HepG2 (cell line): ENCODE results near the gene PLEKHG4B. TPM values are rescaled to one million over a fixed set of nuclear protein-coding genes. Genes with fewer than 3 reads are reported as not detected.
"Not testable (repeated sequence)": the region's sequence is repeated elsewhere in the genome, so short reads cannot be mapped to it uniquely, and the experiment has no call there.

Experiments
- ATAC-seq: fragments of 200-7000 bp; cut with Tn5 transposase; 3 replicates; pipeline ENCODE4 v1.9.1; 2020; ENCODE audit warnings: mild to moderate bottlenecking, moderate library complexity
- BruUV-seq: library from RNA; stranded (reverse); fragments of 400-500 nt; replicated peaks from 2 replicates; lab custom pipeline; 2021; lab: Mats Ljungman, UMichigan
- CTCF ChIA-PET: fragments of 300-600 bp; formaldehyde crosslinking; extraction: SDS; loops from one replicate; lab custom pipeline; 2021; ENCODE audit warnings: low total read pairs, inconsistent platforms, low intra/inter-chr PET ratio; lab: Yijun Ruan, JAX
- POLR2A ChIA-PET: fragments of 350-600 bp; sonication (Branson Sonifier 250); formaldehyde crosslinking; loops from one replicate; lab custom pipeline; 2020; ENCODE audit warnings: antibody characterized with exemption, inconsistent platforms; lab: Yijun Ruan, JAX
- DNase-seq: peaks from one replicate; pipeline ENCODE4 v3.0.0-alpha.2; 2015; ENCODE audit warnings: low spot score
- FAIRE-seq: peaks from 3 replicates; lab custom pipeline; 2011; peaks lifted over from hg19 to GRCh38; lab: Jason Lieb, UNC
- H2AFZ ChIP-seq: one replicate; pipeline ENCODE4 v1.6.1; 2011; ENCODE audit warnings: low read length, inconsistent platforms
- H3K27ac ChIP-seq: fragments of 300-600 bp; 3 replicates; pipeline ENCODE4 v1.8.0; 2011; ENCODE audit warnings: mixed run types, mild to moderate bottlenecking, mixed read lengths, low read length, inconsistent platforms; ENCODE audit not compliant: insufficient read depth; ENCODE audit errors: extremely low read length
- H3K27me3 ChIP-seq, 2 experiments: fragments of 200-600 bp in 1 of 2; 2 replicates in 1 of 2; 3 replicates in 1 of 2; pipeline versions ENCODE4 v1.6.0 to v1.8.0; 2011; ENCODE audit warnings: low read length in 2 of 2, mild to moderate bottlenecking in 2 of 2, moderate library complexity in 2 of 2, inconsistent platforms in 1 of 2; ENCODE audit not compliant: insufficient read depth in 2 of 2, control insufficient read depth in 1 of 2
- H3K36me3 ChIP-seq, 2 experiments: fragments of 200-600 bp in 1 of 2; replicated peaks in 1 of 2; 2 replicates in 1 of 2; 3 replicates in 1 of 2; pipeline versions ENCODE4 v1.5.1 to v1.8.0; 2011; ENCODE audit warnings: low read length in 2 of 2, inconsistent platforms in 1 of 2; ENCODE audit not compliant: insufficient read depth in 2 of 2, control insufficient read depth in 1 of 2
- H3K4me1 ChIP-seq: 2 replicates; pipeline ENCODE4 v1.5.1; 2012; ENCODE audit warnings: low read length, inconsistent platforms; ENCODE audit not compliant: insufficient read depth
- H3K4me2 ChIP-seq: 2 replicates; pipeline ENCODE4 v1.6.0; 2011; ENCODE audit warnings: low read depth, low read length, inconsistent platforms
- H3K4me3 ChIP-seq, 3 experiments: fragments of 200-600 bp in 1 of 3; sonication (generic), shearing (Covaris generic) in 1 of 3; replicated peaks in 1 of 3; 2 replicates each; pipeline ENCODE4 v1.5.1; 2011 to 2016; ENCODE audit warnings: low read length in 3 of 3, inconsistent platforms in 2 of 3, low read depth in 2 of 3, mild to moderate bottlenecking in 2 of 3, control low read depth in 1 of 3, mixed read lengths in 1 of 3; ENCODE audit not compliant: insufficient read depth in 1 of 3
- H3K79me2 ChIP-seq: one replicate; pipeline ENCODE4 v1.6.1; 2011; ENCODE audit warnings: low read length, inconsistent platforms; ENCODE audit not compliant: insufficient read depth
- H3K9ac ChIP-seq: 2 replicates; pipeline ENCODE4 v1.6.0; 2011; ENCODE audit warnings: mild to moderate bottlenecking, low read depth, low read length, inconsistent platforms; ENCODE audit not compliant: insufficient read depth
- H3K9me3 ChIP-seq: 2 replicates; pipeline ENCODE4 v1.5.1; 2012; ENCODE audit warnings: mild to moderate bottlenecking, low read length
- H4K20me1 ChIP-seq: 2 replicates; pipeline ENCODE4 v1.6.0; 2011; ENCODE audit warnings: inconsistent platforms, mild to moderate bottlenecking, low read length, moderate library complexity; ENCODE audit not compliant: insufficient read depth
- ARID3A ChIP-seq: IDR thresholded peaks from 2 replicates; pipeline ENCODE4 v1.6.1; 2012; ENCODE audit warnings: low read depth, low read length, improper control_type of control experiment
- MZF1 ChIP-seq: sonication (generic); formaldehyde crosslinking; IDR thresholded peaks from 2 replicates; pipeline ENCODE4 v1.8.1; 2023; ENCODE audit warnings: mild to moderate bottlenecking, missing genetic modification reagents, borderline replicate concordance
- SKIL ChIP-seq: sonication (generic); formaldehyde crosslinking; IDR thresholded peaks from 2 replicates; pipeline ENCODE4 v1.8.0; 2022; ENCODE audit warnings: missing genetic modification reagents, mild to moderate bottlenecking, moderate library complexity, borderline replicate concordance
- THYN1 ChIP-seq: sonication (generic); formaldehyde crosslinking; IDR thresholded peaks from 2 replicates; pipeline ENCODE4 v1.8.1; 2023; ENCODE audit warnings: low read depth, mild to moderate bottlenecking, moderate library complexity, missing genetic modification reagents, borderline replicate concordance
- YEATS2 ChIP-seq: sonication (generic); formaldehyde crosslinking; IDR thresholded peaks from 2 replicates; pipeline ENCODE4 v1.4.0; 2020; ENCODE audit warnings: missing genetic modification reagents, borderline replicate concordance
- ZNF432 ChIP-seq: sonication (generic); formaldehyde crosslinking; IDR thresholded peaks from 2 replicates; pipeline ENCODE4 v1.5.0; 2020; ENCODE audit warnings: missing genetic modification reagents, mild to moderate bottlenecking, borderline replicate concordance
- ZNF720 ChIP-seq: sonication (generic); formaldehyde crosslinking; IDR thresholded peaks from 2 replicates; pipeline ENCODE4 v1.4.0; 2020; ENCODE audit warnings: missing genetic modification reagents
- ZSCAN12 ChIP-seq: sonication (generic); formaldehyde crosslinking; IDR thresholded peaks from 2 replicates; pipeline ENCODE4 v1.9.0; 2021; ENCODE audit warnings: mild to moderate bottlenecking, missing genetic modification reagents
- WGBS: methylation state at CpG from one replicate; pipeline ENCODE4 v1.1.6; 2017; ENCODE audit warnings: low lambda C conversion rate; 5-methylcytosine and 5-hydroxymethylcytosine counted together
- in situ Hi-C: cut with HindIII; loops from 2 replicates; pipeline ENCODE4 v1.10.0; 2017; ENCODE audit warnings: low pct_unique_long_range_greater_than_20kb; ENCODE audit not compliant: extremely low pct_ligation_motif_present
- intact Hi-C: fragments of 100-400 bp; cut with micrococcal nuclease; formaldehyde crosslinking; loops from one replicate; pipeline ENCODE4 v1.10.0; 2022; ENCODE audit not compliant: unreplicated experiment
- polyA plus RNA-seq, 8 experiments: library from polyadenylated mRNA; depleted of rRNA in 3 of 8; stranded (reverse) in 7 of 8; unstranded in 1 of 8; fragments of >200 nt; fragmentation: Illumina TruSeq in 4 of 8; extraction: Trizol in 4 of 8; gene quantifications; 2 replicates each; pipeline versions ENCODE4 v1.2.1 to v1.2.3, GENCODE V29; 2011 to 2016; ENCODE audit warnings: low read depth in 4 of 8, missing spikeins in 1 of 8, mixed read lengths in 1 of 8; ENCODE audit not compliant: insufficient read depth in 1 of 8
- total RNA-seq, 5 experiments: library from RNA; depleted of rRNA; stranded (reverse); fragments of >200 nt; fragmentation: Illumina TruSeq; extraction: Trizol; gene quantifications; 2 replicates each; pipeline ENCODE4 v1.2.3, GENCODE V29; 2016; ENCODE audit warnings: low read depth in 1 of 5
- TF ChIP-seq, protein P1 (sequence below): IDR thresholded peaks from 2 replicates; pipeline ENCODE4 v1.6.1; 2018; ENCODE audit warnings: missing genetic modification reagents, mild to moderate bottlenecking, missing compliant biosample characterization

PLEKHG4B gene
- total and polyA plus RNA-seq, 2 of the 13 experiments (the other 11 are each of a cell fraction or from before 2014, with no cell fraction given): 0.09 TPM; not detected in 1

GRCh38 chr5:102411-103043 is 10.6 kb downstream of the PLEKHG4B start (continued):
- TF ChIP-seq, protein P1, sequence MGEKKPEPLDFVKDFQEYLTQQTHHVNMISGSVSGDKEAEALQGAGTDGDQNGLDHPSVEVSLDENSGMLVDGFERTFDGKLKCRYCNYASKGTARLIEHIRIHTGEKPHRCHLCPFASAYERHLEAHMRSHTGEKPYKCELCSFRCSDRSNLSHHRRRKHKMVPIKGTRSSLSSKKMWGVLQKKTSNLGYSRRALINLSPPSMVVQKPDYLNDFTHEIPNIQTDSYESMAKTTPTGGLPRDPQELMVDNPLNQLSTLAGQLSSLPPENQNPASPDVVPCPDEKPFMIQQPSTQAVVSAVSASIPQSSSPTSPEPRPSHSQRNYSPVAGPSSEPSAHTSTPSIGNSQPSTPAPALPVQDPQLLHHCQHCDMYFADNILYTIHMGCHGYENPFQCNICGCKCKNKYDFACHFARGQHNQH (CRISPR knock-in tag): no peak
- TF ChIP-seq ZNF432 (CRISPR knock-in tag): no peak

DNA sequence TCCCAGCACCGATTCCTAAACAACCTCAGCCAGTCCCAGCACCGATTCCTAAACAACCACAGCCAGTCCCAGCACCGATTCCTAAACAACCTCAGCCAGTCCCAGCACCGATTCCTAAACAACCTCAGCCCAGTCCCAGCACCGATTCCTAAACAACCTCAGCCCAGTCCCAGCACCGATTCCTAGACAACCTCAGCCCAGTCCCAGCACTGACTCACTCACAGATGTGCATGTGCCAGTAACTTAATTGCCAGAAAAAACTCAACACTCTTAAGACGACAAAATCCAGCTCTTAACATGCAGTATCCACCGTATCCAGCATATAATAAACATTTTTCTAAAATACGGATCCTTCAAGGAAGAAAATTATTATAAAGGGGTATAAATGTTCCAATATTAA is 12.1 kb downstream of the PLEKHG4B start:
- FAIRE-seq, H3K36me3 ChIP-seq, BruUV-seq, CTCF ChIA-PET, H3K9ac ChIP-seq, in situ Hi-C loops, H3K4me1 ChIP-seq, H3K27ac ChIP-seq, H4K20me1 ChIP-seq, H3K9me3 ChIP-seq, H3K4me2 ChIP-seq, H3K4me3 ChIP-seq, POLR2A ChIA-PET, DNase-seq, intact Hi-C loops, ATAC-seq, H3K79me2 ChIP-seq, H2AFZ ChIP-seq: not testable (repeated sequence)
- WGBS: 7% methylated on average over 8 of the region's 9 CpGs
- peaks cover 0 to 45% of the 10 kb centered on the region in 2 experiments; a peak in 4 of 5 replicates for H3K27me3 ChIP-seq

DNA sequence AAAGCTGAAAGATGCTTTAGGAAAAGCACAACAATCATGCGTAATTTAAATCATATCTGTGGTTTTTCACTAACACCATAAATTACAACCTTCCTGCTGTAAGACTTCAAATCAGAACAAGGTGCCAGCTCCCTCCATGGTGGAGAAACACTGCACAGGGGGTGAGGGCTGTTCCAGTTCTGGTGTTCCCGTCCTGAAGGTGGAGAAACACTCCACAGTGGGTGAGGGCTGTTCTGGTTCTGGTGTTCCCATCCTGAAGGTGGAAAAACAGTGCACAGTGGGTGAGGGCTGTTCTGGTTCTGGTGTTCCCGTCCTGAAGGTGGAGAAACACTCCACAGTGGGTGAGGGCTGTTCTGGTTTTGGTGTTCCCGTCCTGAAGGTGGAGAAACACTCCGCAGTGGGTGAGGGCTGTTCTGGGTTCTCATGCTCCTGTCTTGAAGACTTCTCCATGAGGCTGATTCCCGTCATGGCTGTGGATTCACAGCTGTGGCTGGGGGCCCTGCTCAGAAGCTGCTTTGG is 12.9 kb downstream of the PLEKHG4B start:
- no peaks in the 10 kb centered on the region for H3K4me1 ChIP-seq
- no peaks in the 10 kb centered on the region for H3K79me2 ChIP-seq
- H4K20me1 ChIP-seq: no peaks in the 10 kb centered on the region
- intact Hi-C loops: no loop called here
- no peak overlapping the region for H3K4me3 ChIP-seq
- DNase-seq (no peak), FAIRE-seq (no peak), ATAC-seq (no peak)
- H3K9me3 ChIP-seq: no peaks in the 10 kb centered on the region
- no peak overlapping the region for H3K27ac ChIP-seq
- ChIA-PET CTCF (no interaction called here), POLR2A (no interaction called here)
- WGBS: 21% methylated on average over 3 of the region's 6 CpGs
- no TSS peak for BruUV-seq
- H2AFZ ChIP-seq: no peak overlapping the region
- TF ChIP-seq ZSCAN12 (CRISPR knock-in tag) (no peak), ZNF720 (CRISPR knock-in tag) (no peak), THYN1 (CRISPR knock-in tag) (no peak), SKIL (CRISPR knock-in tag) (no peak), YEATS2 (no peak), MZF1 (CRISPR knock-in tag) (no peak), ARID3A (no peak)
- peaks cover 0 to 45% of the 10 kb centered on the region in 2 experiments; a peak in 4 of 5 replicates for H3K27me3 ChIP-seq
- H3K36me3 ChIP-seq: no peaks in the 10 kb centered on the region
- H3K4me2 ChIP-seq: no peak overlapping the region
- H3K9ac ChIP-seq: no peak overlapping the region
- in situ Hi-C loops: no loop called here
